GM13977 (cell line): ENCODE measurements around the gene FFAR2.

Experiments
- DNase-seq: peaks from one replicate; pipeline ENCODE4 v3.0.0; 2012; ENCODE audit warnings: low spot score
- CTCF ChIP-seq: IDR thresholded peaks from 2 replicates; pipeline ENCODE4 v1.5.1; 2012; ENCODE audit warnings: mild to moderate bottlenecking, control low read depth; ENCODE audit not compliant: insufficient read depth; ENCODE audit errors: extremely low read depth, missing control alignments
- in situ Hi-C: fragments of 300-500 bp; cut with MboI; formaldehyde crosslinking; loops from one replicate; pipeline ENCODE4 v1.12.0; 2022; ENCODE audit warnings: low sequenced_read_pairs, low pct_unique_long_range_greater_than_20kb, mixed read lengths, inconsistent platforms; ENCODE audit not compliant: unreplicated experiment

The FFAR2 gene

GRCh38 chr19:35431145-35431807, 16.8 kb upstream of the FFAR2 start:
- DNase-seq = no peak
- TF ChIP-seq CTCF = no peak
- in situ Hi-C loops = no loop called here

- DNase-seq = no peak
- no peak for TF ChIP-seq CTCF
- in situ Hi-C loops = no loop called here
Observed at GRCh38 chr19:35432911-35433310, 15.1 kb upstream of the FFAR2 start.

GRCh38 chr19:35433448-35433847, 14.6 kb upstream of the FFAR2 start:
- no peak for DNase-seq
- TF ChIP-seq CTCF = no peak
- in situ Hi-C loops = no loop called here

- no peak for TF ChIP-seq CTCF
Observed at GRCh38 chr19:35435896-35436295, 12.2 kb upstream of the FFAR2 start.

GRCh38 chr19:35436477-35437405, 11.3 kb upstream of the FFAR2 start:
- no peak for TF ChIP-seq CTCF
- DNase-seq = no peak
- in situ Hi-C loops = no loop called here

More at GRCh38 chr19:35435896-35436295, 12.2 kb upstream of the FFAR2 start:
- in situ Hi-C loops = no loop called here
- DNase-seq = no peak

GRCh38 chr19:35437406-35437951, 10.6 kb upstream of the FFAR2 start:
- in situ Hi-C loops = no loop called here

More at GRCh38 chr19:35437406-35437951, 10.6 kb upstream of the FFAR2 start:
- DNase-seq = no peak
- no peak for TF ChIP-seq CTCF
